GM18502 (cell line): ENCODE measurements around the gene NECTIN4.

ENCODE experiments used
- ATAC-seq: cut with Tn5 transposase; IDR thresholded peaks from one replicate; pipeline ENCODE4 v1.9.1; 2021; ENCODE audit warnings: mild to moderate bottlenecking; ENCODE audit not compliant: unreplicated experiment, poor library complexity

Gene NECTIN4

DNA sequence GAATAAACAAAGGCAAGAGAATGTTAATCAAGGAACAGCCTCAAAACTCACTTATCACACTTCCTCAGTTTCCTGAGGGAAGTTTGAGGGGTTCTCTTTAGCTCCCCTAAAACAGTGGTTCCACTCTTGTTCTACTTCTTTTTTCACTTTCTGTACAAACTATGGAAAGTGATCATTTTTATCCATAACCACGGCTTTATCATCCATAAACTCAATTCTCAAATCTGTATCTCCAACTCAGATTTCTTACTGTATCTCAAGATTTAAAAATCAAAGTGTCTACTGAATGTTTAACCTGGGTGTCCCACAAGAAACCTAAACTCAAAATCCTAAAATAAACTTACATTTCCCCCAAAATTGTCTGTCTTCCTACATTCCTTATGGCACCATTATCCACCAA is 24.6 kb upstream of the NECTIN4 start:
- ATAC-seq, result no peak

DNA sequence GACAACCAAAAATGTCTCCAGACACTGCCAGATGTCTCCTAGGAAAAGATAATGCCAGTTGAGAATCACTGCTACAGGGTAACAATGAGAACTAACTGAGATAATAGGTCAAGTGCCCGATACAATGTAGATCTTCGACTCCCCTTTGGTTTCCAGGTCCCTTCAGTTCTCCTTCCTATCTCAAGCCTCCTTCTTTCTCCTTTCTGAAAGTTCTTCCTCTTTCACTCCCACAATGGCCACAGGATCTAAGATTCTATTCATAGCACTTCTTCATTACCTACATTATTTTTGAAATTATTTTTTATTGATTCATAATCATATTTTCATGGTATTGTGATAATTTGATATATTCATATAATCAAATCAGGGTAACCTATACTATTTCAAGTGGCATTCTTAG is 22.2 kb upstream of the NECTIN4 start:
- no peak for ATAC-seq

DNA sequence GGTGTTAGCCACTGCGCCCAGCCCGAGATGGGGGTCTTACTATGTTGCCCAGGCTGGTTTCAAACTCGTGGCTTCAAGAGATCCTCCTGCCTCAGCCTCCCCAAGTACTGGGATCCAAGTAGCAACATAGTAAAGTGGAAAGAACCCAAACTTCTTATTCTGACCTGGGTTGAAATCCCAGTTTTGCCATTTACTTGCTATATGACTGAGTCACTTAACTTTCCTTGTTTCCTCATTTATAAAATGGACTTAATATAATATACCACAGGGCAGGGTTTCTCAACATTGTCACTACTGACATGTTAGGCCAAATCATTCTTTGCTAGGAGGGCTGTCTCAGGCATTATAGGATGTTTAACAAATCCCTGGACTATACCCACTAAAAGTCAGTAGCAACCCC is 21.8 kb upstream of the NECTIN4 start:
- ATAC-seq, result no peak

DNA sequence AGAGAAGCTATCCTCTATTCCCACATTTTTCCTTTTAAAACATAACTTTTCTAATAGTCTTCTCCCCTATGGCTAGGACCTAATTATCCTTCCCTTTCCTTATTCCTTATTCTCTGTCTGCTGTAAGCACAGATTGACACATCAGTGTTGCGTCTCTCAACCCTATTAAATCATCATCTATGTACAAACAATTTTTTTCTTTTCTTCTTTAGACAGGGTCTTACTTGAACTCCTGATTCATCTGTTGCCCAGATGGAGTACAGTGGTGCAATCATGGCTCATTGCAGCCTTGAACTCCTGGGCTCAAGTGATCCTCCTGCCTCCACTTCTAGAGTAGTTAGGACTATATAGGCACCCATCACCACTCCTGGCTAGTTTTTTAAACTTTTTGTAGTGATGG is 17.1 kb upstream of the NECTIN4 start:
- no peak for ATAC-seq

DNA sequence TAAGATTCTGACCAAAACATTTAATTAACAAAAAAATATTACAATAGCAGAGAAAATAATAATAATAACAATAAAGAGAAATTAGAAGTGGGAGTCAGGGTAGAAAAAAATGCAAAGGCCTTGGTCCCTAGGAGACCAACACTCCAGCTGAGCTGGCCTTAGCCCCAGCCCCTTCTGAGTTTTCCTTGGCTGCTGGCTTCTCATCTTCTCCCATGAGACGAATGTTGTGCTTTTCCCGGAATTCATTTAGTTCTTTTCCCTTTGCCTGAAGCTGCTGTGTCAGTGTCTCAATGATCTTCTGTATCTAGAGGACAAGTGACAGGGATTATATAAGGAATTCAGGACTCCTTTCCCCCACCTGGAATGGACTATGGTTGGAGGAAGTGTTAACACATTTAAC is 11.2 kb upstream of the NECTIN4 start:
- no peak for ATAC-seq

DNA sequence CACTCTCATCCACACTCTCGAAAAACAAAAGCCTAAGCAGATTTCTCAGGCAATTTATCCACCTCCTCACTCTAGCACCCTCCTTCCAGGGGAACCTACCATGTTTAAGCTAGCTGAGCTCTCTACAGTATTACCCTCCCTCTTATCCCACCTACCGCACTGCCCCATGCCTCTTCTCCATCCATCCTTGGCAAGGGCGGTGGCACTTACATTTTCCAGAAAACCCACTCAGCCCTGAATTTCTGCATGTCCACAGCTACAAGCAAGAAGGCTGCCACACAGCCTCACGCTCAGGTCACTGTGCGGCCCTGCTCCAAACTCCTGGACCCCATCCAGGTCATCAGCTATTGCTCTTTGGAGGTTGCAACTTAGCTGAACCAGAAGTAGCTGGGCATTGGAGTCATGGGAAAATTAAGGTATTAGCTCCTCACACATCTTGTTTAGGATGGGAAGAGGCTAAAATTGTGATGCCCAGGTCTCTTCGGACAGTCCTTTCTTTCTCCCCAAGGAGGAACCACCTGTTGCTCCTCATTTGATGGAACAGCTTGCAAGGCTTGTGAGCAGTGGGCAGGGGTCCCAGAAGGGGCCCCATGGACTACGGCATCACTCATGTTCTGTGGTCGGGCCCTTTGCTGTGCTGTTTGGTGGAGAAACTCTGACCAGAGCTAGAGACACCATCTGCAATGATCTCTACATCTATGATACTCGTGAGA is 9.9 kb upstream of the NECTIN4 start:
- no peak for ATAC-seq

DNA sequence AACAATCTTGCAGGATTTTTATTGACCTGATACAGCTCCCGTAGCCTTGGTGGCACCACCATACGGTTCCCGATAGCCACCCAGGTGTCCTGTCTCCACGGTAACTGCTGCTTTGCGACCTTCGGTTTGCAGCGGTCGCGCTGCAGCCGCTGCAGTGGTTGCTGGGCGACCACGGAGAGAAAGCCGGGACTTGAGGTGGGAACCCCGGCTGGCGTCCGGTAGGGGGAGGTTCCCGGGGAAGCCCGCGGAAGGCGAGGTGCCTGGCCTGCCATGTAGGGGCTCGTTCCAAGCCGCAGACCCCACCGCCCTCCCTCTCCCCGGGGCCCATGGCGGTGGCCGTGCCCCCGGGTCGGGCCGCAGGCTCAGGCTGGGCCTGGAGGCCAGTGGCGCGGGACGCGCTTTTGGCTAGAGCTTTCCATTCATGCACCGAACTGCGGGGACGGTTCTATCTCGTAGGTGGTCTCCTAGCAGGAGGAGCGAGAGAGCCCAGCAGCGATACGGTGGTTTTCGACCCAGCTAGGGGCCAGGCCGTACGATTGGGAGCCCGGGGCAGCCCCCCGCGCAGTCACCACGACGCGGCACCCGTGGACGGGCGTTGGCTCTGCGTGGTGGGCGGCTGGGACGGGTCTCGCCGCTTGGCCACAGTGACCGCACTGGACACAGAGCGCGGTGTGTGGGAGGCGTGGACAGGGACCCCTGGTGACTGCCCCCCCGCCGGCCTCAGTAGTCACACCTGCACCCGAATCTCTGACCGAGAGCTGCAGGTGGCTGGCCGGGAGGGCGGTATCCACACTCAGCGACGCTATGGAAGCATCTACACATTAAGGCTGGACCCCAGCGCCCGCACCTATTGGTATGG is 9.1 kb upstream of the NECTIN4 start, which contains the start of gene KLHDC9:
TSS of gene KLHDC9 (plus strand) at position 152 of the 859 bp plus-strand sequence. CDS start at position 327, 175 bp downstream.
- ATAC-seq, result peak; percentile 66

DNA sequence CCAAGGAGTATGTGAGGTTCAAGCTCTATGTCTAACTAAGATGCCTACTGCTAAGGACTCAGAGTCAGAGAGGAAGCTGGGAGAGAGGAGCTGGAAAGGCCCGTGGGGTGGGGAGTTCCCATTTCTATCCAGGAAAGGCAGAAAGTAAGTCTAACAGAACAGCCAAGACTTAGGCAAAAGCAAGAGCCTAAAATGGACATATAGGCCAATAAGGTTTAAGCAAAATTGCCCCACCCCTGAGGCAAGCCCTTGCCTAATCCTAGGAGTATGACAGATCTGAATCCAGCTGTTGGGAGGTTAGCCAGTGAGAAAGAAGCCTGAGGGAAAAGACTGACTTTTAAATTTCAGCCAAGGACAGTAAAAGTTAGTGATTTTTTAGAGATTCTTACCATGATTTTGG is 7.2 kb upstream of the NECTIN4 start:
- no peak for ATAC-seq

DNA sequence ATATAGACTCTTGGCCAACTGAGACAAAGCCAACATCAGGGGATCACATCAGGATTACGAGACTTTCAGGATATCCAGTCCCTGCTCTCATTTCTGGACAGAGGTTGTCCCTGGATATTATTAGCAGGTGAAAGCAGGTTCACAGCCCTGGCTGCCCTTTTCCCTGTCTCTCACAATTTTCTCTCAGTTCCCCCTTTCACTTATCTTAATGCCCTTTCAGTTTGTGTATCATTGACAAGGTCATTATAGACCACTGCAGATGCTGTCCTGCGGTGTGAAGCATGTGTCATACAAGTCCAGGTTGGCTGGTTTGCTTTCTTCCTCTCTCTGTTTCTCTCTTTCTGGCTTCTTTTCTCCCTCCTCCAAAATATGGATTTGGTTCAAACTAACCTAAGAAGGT is 6.7 kb upstream of the NECTIN4 start:
- no peak for ATAC-seq

DNA sequence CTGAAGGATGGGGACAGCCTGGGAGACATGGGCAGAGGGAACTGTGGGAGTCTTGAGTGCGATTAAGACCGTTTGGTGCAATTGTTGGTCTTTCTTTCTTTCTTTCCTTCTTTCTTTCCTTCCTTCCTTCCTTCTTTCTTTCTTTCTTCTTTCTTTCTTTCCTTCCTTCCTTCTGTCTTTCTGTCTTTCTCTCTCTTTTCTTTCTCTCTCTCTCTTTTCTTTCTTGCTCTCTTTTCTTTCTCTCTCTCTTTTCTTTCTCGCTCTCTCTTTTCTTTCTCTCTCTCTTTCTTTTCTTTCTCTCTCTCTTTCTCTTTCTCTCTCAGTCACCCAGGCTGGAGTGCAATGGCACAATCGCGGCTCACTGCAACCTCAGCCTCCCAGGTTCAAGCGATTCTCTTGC is 5.9 kb upstream of the NECTIN4 start:
- ATAC-seq, result no peak

DNA sequence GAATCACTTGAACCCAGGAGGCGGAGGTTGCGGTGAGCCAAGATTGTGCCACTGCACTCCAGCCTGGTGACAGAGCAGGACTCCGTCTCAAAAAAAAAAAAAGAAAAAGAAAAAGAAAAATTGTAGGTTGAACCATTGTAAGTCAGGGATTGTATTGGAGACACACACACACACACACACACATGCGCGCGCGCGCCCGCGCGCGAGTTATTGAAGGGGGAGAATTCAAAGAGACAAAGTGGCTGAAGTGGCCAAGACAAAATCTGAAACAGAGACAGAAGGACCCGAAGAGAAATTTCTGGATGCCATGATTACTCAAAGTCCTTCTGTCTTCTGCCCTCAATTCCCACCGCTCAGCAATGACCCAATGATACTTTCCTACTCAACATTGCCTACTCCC is 5.1 kb upstream of the NECTIN4 start:
- ATAC-seq, result no peak

DNA sequence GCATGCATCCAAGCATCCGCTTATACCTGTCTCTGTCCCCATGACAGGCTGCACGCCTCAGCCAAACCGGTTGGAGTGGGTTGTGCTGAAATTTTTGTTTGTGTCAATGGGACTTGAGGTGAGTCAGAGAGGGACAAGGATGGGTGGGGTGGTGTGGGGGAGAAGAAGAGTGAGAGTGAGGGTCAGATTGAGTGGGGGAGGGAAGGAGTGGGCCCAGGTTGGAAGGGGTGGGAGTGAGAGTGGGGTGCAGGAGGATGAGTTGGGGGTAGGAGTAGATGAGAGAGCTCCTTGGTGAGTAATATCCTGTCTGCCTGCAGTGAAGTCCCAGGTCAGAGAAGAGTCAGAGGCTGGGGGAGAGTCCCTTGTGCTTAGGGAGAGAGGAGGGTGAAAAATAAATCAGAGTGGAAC is 3.3 kb upstream of the NECTIN4 start:
- ATAC-seq, result no peak

DNA sequence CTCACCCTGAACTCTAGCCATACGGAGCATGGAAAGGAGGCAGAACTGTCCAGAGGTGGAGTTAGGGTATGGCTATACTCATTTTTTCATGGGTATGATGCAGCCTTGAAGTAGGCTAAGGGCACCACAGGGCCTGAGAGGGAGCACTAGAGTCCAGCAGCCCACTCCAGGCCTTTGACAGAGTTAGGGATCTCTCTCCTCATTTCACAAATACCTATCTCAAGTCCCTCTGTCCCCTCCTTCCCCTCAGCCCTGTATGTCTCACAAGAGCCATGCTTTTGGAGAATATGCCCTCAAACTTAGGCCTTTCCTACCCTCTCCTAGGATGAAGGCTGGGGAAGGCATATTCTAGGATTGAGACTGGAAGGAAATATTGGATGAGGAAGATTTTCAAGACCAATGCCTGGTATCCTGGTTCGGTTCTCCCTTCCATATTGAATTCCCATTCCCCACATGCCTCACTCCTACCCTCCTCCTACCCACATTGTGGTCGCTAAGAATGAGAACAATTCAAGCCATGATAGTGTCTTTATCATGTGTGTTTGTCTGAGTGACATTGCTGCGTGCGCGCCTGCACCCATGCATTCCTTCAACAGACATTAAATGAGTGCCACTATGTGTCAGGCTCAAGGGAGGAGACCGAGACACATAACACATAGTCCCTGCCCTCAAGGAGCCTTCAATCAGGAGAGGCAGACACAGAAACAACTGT is 2.6 kb upstream of the NECTIN4 start:
- ATAC-seq, result no peak

DNA sequence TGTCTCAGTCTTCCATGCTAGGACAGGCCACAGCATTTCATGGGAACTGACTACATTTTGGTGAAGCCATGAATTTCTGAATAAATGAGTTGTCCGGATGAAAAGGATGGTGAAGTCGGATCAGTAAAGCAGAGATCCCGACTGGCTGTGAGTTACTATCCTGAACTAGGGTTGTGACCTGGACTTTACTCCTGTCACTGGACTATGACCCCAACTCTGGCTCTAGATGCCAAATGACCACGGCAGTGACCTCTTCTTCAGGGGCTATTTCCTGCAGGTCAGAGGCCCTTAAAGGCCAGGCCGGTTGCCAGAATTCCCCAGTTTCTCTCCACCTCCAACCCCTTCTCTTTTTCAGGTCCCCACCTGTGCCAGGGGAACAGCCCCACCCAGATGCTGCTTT is 1.7 kb upstream of the NECTIN4 start:
- no peak for ATAC-seq

DNA sequence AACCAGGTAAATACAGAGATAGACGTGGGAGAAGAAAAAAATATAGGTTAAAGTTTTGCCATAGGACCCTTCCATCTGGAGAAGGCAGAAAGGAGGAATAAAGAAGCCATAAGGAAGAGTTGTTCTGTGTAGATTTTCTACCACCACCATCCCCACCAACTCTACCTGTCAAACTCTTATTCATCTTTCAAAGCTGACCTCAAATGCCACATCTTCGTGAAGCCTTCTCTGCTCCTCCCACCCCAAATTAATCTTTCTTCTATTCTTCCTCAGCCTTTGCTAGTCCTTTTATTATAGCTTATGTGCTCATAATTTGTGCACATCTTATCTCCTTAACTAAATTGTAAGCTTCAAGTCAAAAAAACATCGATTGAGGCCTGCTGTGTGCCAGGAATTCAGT is 1.3 kb upstream of the NECTIN4 start:
- ATAC-seq, result no peak

DNA sequence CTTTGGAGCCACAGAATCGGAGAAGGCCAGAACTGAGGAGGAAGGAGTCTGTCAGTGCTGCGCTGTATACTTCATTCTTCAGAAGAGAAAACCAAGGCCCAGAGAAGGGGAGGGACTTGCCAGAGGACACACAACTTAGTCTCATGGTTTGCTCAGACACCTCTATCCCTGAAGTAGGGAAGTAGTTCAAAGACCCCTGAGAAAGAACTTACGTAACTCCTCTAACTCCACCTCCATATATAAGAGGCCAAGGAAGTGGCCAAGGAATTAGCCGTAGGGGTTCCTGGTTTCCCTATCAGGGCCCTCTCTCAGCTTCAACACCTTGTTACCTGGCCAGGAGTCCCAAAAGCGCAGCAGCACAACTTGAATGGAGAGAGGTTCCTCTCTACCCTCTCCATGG is 580 bp upstream of the NECTIN4 start:
- ATAC-seq, result no peak

DNA sequence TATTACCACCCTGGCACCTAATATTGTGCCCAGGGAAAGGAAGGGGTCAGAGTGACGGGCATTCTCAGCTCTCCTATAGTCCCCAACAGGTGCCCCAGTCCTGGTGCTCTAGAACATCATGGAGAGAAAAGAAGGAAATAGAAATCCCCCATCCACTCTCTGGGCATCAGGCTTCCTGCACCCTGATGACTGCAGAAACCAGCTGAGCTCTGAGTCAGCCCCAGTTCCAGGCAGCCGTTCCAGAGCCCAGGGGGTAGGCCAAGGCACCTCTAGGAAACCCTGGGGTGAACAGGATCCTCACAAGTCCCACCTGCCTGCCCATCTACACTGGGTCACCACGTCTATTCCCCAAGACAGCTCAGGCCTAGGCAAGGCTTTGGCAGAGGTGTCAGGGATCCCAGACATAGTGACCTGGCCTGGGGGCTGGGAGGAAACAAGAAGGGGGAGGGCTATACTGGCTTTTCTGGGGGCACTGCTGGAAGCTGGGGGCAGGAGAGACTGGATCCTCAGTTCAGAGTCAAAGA is 709 bp downstream of the NECTIN4 start:
- no peak for ATAC-seq

DNA sequence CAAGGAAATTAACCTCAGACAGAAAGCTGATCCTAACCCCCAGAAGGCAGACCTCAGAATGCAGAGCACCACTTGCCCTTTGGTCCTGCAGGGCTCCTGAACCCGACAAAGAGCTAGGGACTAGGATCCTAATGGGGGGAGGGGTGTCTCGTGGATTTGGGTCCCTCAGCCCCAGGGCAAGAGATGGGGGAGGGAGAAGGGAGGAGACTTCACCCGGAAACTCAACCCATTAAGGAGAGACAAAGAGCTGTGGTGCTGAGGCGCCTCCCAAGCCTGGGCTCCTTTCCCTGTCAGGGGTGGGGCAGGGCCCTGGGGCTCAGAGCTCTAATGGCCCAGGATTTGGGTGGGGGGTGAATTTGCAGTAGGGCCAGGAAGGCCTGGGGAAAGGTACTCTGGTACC is 2.9 kb downstream of the NECTIN4 start:
- no peak for ATAC-seq

DNA sequence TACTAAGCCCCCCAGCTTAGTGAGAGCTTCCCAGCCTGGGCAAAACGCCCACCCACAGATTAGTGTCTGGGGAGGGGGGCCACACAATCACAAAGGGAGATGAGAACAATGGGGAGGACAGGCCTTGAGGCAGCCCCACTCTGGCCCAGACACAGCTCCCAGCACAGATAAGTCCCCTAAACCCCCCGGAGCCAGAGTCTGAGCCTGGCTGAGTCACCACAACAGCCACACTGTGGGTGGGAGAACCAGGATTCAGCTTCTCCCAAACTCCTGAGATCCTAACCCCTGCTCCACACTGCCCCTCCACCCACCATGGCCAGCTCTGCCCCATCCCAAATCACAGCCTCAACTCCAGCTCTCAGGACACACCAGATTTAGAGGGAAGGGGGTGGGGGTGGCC is 4.2 kb downstream of the NECTIN4 start:
- no peak for ATAC-seq

DNA sequence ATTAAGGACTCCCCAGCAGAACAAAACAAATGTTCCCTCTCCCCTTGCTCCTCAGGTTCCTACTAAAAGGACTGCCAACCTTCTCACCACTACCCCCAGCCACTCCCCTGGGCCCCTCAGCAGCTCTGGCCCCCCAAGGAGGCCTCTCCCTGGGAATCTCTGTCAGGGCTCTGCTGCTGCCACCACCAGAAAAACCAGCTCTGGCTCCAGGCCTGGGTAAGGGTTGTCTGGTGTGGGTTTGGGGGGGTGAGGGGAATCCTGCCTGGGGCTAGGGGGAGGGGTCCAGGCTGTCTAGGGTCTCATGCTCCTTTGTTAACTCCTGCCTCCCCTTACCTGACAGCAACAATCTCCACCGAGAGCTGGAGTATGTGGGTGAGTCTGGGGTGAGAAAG is 4.8 kb downstream of the NECTIN4 start:
- no peak for ATAC-seq
